ENCODE measurements around the gene SLC7A8. TPM values are rescaled to one million over a fixed set of nuclear protein-coding genes. Genes with fewer than 3 reads are reported as not detected.
A peak's percentile ranks its signal among the peaks of the same experiment; 100 is the strongest.

SLC7A8 gene
- total and polyA plus RNA-seq, 2 donors (not counting 1 experiment from before 2014, with no cell fraction given) = 1.4 to 10.2 TPM

- Histone ChIP-seq H4K20me1 (ENCODE audit: control insufficient read depth, extremely low read depth, insufficient read depth, low read length) (no peaks in the 10 kb centered on the region), H3K27ac (ENCODE audit: insufficient read depth, low read length) (no peak overlapping the region), H3K36me3 (ENCODE audit: control insufficient read depth, insufficient read depth, low read length) (no peaks in the 10 kb centered on the region), H2AFZ (ENCODE audit: low read length) (no peak overlapping the region), H3K4me3 (replicated peaks in 1 of 4; ENCODE audit: control extremely low read depth in 1 of 4, insufficient read depth in 1 of 4, low read depth in 3 of 4, low read length in 4 of 4) (no peak overlapping the region), H3K4me1 (ENCODE audit: control insufficient read depth, extremely low read depth, insufficient read depth, low read length) (peaks cover 3% of the 10 kb centered on the region), H3K4me2 (ENCODE audit: extremely low read depth, insufficient read depth, low read length) (no peak overlapping the region), H3K9me3 (ENCODE audit: control insufficient read depth, insufficient read depth, low read depth, low read length) (no peaks in the 10 kb centered on the region), H3K79me2 (ENCODE audit: control insufficient read depth, insufficient read depth, low read length) (no peaks in the 10 kb centered on the region), H3K9ac (ENCODE audit: insufficient read depth, low read length) (no peak overlapping the region), H3K27me3 (ENCODE audit: control insufficient read depth, insufficient read depth, low read length) (no peaks in the 10 kb centered on the region)
- TF ChIP-seq CTCF (conservative IDR thresholded peaks at IDR 0.05 in 1 of 2, IDR thresholded peaks at IDR 0.05 in 1 of 2; ENCODE audit: low read depth in 1 of 2, low read length in 2 of 2) = no peak
- TF ChIP-seq EZH2 (IDR thresholded peaks at IDR 0.05; ENCODE audit: low read length, missing control alignments) = no peak
- peak in 1 of 2 donors; percentile 19 for DNase-seq (ENCODE audit: low read depth in 2 of 2)
Observed at GRCh38 chr14:23123419-23123818, 60.0 kb downstream of the SLC7A8 start.

GRCh38 chr14:23122086-23122485 lies 61.4 kb downstream of the SLC7A8 start:
- H3K27ac ChIP-seq (ENCODE audit: insufficient read depth, low read length) = no peak overlapping the region
- no peak overlapping the region for H3K9ac ChIP-seq (ENCODE audit: insufficient read depth, low read length)

GRCh38 chr14:23121361-23121771 lies 62.1 kb downstream of the SLC7A8 start:
- Histone ChIP-seq H3K4me2 (ENCODE audit: extremely low read depth, insufficient read depth, low read length) (no peak overlapping the region), H3K9ac (ENCODE audit: insufficient read depth, low read length) (no peak overlapping the region), H2AFZ (ENCODE audit: low read length) (peak overlapping the region; percentile 24), H3K4me1 (ENCODE audit: control insufficient read depth, extremely low read depth, insufficient read depth, low read length) (peaks cover 3% of the 10 kb centered on the region), H3K79me2 (ENCODE audit: control insufficient read depth, insufficient read depth, low read length) (no peaks in the 10 kb centered on the region), H3K27ac (ENCODE audit: insufficient read depth, low read length) (peak overlapping the region; percentile 24), H3K9me3 (ENCODE audit: control insufficient read depth, insufficient read depth, low read depth, low read length) (no peaks in the 10 kb centered on the region), H3K4me3 (replicated peaks in 1 of 4; ENCODE audit: control extremely low read depth in 1 of 4, insufficient read depth in 1 of 4, low read depth in 3 of 4, low read length in 4 of 4) (no peak overlapping the region), H3K27me3 (ENCODE audit: control insufficient read depth, insufficient read depth, low read length) (no peaks in the 10 kb centered on the region), H3K36me3 (ENCODE audit: control insufficient read depth, insufficient read depth, low read length) (no peaks in the 10 kb centered on the region), H4K20me1 (ENCODE audit: control insufficient read depth, extremely low read depth, insufficient read depth, low read length) (no peaks in the 10 kb centered on the region)
- peak; percentile 54 to 82 for DNase-seq (ENCODE audit: low read depth in 2 of 2)
- TF ChIP-seq EZH2 (IDR thresholded peaks at IDR 0.05; ENCODE audit: low read length, missing control alignments) = no peak

More at GRCh38 chr14:23122086-23122485, 61.4 kb downstream of the SLC7A8 start:
- Histone ChIP-seq H3K4me2 (ENCODE audit: extremely low read depth, insufficient read depth, low read length) (no peak overlapping the region), H3K4me3 (replicated peaks in 1 of 4; ENCODE audit: control extremely low read depth in 1 of 4, insufficient read depth in 1 of 4, low read depth in 3 of 4, low read length in 4 of 4) (no peak overlapping the region), H4K20me1 (ENCODE audit: control insufficient read depth, extremely low read depth, insufficient read depth, low read length) (no peaks in the 10 kb centered on the region), H3K4me1 (ENCODE audit: control insufficient read depth, extremely low read depth, insufficient read depth, low read length) (peaks cover 3% of the 10 kb centered on the region), H2AFZ (ENCODE audit: low read length) (no peak overlapping the region), H3K9me3 (ENCODE audit: control insufficient read depth, insufficient read depth, low read depth, low read length) (no peaks in the 10 kb centered on the region), H3K36me3 (ENCODE audit: control insufficient read depth, insufficient read depth, low read length) (no peaks in the 10 kb centered on the region), H3K27me3 (ENCODE audit: control insufficient read depth, insufficient read depth, low read length) (no peaks in the 10 kb centered on the region), H3K79me2 (ENCODE audit: control insufficient read depth, insufficient read depth, low read length) (no peaks in the 10 kb centered on the region)
- TF ChIP-seq CTCF (conservative IDR thresholded peaks at IDR 0.05 in 1 of 2, IDR thresholded peaks at IDR 0.05 in 1 of 2; ENCODE audit: low read depth in 1 of 2, low read length in 2 of 2) = no peak
- no peak for TF ChIP-seq EZH2 (IDR thresholded peaks at IDR 0.05; ENCODE audit: low read length, missing control alignments)
- DNase-seq (ENCODE audit: low read depth in 2 of 2) = no peak
